GM21526 (cell line): ENCODE data around the gene SLC38A4.

ENCODE experiments used
- ATAC-seq: cut with Tn5 transposase; IDR thresholded peaks from one replicate; pipeline ENCODE4 v1.9.1; 2021; ENCODE audit warnings: moderate library complexity; ENCODE audit not compliant: unreplicated experiment, low FRiP score

Gene SLC38A4

GRCh38 chr12:46722394-46723185 lies 103.2 kb downstream of the SLC38A4 start:
- no peak for ATAC-seq

DNA sequence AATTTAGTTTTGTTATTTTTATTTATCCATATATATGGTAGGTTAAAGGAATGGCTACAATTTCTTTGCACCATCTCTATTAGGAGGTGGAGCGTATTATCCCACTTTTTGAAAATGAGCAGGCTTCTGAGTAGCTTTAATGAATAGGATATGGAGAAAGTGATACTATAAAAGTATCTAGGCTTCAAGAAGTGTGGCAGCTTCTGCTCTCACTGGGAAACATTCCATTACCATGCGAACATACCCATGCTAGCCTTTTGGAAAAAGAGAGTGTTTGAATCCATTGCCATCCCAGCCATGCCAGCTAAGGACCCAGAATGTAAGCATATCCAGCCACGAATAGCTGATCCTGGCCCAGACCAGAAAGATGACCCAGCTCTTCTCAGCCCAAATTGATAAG lies 107.3 kb downstream of the SLC38A4 start:
- ATAC-seq = no peak

- no peak for ATAC-seq
Measured at GRCh38 chr12:46717868-46718267, 107.9 kb downstream of the SLC38A4 start.

DNA sequence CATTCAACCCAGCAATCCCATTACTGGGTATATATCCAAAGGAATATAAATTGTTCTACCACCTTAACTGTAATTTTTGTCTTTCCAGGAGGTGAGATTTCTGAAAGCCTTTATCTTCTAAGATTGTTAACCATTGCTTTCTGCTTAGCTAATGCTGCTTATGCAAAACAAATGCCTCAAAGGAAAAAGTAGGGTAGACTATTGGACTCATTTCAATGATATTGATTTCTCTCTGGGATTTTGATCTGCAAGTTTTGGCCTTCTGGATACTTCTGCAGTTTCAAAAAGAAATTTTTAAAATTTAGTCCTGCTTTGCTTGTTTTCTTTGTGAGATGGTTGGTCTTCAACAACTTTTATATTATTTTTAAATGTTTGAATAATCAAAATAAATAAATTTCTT lies 108.6 kb downstream of the SLC38A4 start:
- ATAC-seq = no peak
